ENCODE data around the gene HMOX1. TPM values are rescaled to one million over a fixed set of nuclear protein-coding genes. Genes with fewer than 3 reads are reported as not detected.

Gene HMOX1
- total RNA-seq, 4 donors from 2014 or later: 13.6 to 95.7 (median 61.8) TPM

DNA sequence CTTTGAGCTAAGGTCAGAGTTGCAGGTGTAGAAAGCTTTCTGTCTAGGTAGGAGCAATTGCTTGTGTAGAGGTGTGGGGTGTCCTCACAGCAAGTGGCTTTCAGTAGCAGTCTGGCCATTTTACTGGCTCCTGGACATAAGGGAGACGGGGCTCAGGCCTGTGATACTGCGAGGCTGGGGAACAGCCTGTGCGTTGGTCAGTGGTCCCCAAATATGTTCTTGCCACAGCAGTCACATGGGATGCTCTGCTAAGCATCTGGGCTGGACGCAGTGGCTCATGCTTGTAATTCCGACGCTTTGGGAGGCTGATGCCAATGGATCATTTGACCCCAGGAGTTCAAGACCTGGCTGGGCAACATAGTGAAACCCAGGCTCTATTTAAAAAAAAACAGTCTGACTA, 21.0 kb downstream of the HMOX1 start:
- peaks cover 33% of the 10 kb centered on the region for H3K36me3 ChIP-seq
- DNase-seq (ENCODE audit: low spot score in 2 of 2): no peak
- 87% methylated on average over 6 of the region's 6 CpGs for WGBS
- peaks cover 18% of the 10 kb centered on the region for H3K4me1 ChIP-seq
- no peak overlapping the region for H3K27ac ChIP-seq
- no peaks in the 10 kb centered on the region for H3K9me3 ChIP-seq
- H3K4me3 ChIP-seq: no peak overlapping the region
- H3K27me3 ChIP-seq: no peaks in the 10 kb centered on the region
- no peak for TF ChIP-seq EP300 (IDR thresholded peaks at IDR 0.05)
- TF ChIP-seq, protein P1, sequence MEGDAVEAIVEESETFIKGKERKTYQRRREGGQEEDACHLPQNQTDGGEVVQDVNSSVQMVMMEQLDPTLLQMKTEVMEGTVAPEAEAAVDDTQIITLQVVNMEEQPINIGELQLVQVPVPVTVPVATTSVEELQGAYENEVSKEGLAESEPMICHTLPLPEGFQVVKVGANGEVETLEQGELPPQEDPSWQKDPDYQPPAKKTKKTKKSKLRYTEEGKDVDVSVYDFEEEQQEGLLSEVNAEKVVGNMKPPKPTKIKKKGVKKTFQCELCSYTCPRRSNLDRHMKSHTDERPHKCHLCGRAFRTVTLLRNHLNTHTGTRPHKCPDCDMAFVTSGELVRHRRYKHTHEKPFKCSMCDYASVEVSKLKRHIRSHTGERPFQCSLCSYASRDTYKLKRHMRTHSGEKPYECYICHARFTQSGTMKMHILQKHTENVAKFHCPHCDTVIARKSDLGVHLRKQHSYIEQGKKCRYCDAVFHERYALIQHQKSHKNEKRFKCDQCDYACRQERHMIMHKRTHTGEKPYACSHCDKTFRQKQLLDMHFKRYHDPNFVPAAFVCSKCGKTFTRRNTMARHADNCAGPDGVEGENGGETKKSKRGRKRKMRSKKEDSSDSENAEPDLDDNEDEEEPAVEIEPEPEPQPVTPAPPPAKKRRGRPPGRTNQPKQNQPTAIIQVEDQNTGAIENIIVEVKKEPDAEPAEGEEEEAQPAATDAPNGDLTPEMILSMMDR (IDR thresholded peaks at IDR 0.05): no peak
- TF ChIP-seq POLR2AphosphoS5 (IDR thresholded peaks at IDR 0.05): no peak

DNA sequence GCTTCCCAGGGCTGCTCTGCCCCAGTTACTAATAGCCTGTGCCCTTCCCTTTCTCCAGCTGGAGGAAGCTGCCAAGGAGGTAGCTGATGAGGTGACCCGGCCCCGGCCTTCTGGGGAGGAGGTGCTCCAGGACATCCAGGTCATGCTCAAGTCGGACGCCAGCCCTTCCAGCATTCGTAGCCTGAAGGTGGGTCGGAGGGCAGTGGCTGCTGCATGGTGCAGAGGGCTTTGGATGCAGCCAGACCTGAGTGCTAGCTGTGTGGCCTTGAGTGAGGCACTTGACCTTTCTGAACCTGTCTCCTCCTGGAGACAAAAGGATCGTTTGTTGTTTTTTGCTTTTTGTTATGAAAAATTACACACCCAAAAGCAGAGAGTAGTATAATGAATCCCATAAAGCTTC, 22.5 kb downstream of the HMOX1 start:
- H3K36me3 ChIP-seq: peaks cover 48% of the 10 kb centered on the region
- H3K27ac ChIP-seq: no peak overlapping the region
- DNase-seq (ENCODE audit: low spot score in 2 of 2): no peak

DNA sequence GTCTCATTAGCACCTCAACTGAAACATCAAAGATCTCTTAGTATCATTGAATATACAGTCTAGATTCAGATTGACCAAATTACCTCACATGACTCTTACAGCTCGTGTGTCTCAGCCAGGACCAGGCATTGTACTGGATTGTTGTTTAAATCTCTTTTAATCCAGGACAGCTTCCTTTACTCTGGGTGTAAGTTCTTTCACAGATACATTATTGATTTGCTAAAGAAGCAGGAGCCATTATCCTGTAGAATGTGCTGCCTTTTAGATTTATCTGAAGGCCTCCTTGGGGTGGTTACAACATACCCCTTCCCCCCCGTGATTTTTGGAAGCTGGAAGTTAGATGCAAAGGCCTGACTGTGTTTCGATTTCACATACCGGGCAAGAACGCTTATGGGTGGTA, 23.3 kb downstream of the HMOX1 start:
- Histone ChIP-seq H3K4me3 (no peak overlapping the region), H3K27ac (no peak overlapping the region), H3K4me1 (peaks cover 16% of the 10 kb centered on the region), H3K27me3 (no peaks in the 10 kb centered on the region), H3K9me3 (no peaks in the 10 kb centered on the region), H3K36me3 (peaks cover 56% of the 10 kb centered on the region)
- no peak for DNase-seq (ENCODE audit: low spot score in 2 of 2)
- TF ChIP-seq EP300 (IDR thresholded peaks at IDR 0.05) (no peak), POLR2AphosphoS5 (IDR thresholded peaks at IDR 0.05) (no peak), POLR2A (IDR thresholded peaks at IDR 0.05) (no peak)
- TF ChIP-seq, protein P1 (IDR thresholded peaks at IDR 0.05): no peak
- WGBS: 90% methylated on average over 5 of the region's 5 CpGs

More for the DNA sequence above, 22.5 kb downstream of the HMOX1 start:
- no peaks in the 10 kb centered on the region for H3K9me3 ChIP-seq
- no peak overlapping the region for H3K4me3 ChIP-seq
- peaks cover 18% of the 10 kb centered on the region for H3K4me1 ChIP-seq
- H3K27me3 ChIP-seq: no peaks in the 10 kb centered on the region
- WGBS: 89% methylated on average over 4 of the region's 7 CpGs
- TF ChIP-seq POLR2AphosphoS5 (IDR thresholded peaks at IDR 0.05) (no peak), POLR2A (IDR thresholded peaks at IDR 0.05) (no peak), EP300 (IDR thresholded peaks at IDR 0.05) (no peak)
- TF ChIP-seq, protein P1 (IDR thresholded peaks at IDR 0.05): no peak

DNA sequence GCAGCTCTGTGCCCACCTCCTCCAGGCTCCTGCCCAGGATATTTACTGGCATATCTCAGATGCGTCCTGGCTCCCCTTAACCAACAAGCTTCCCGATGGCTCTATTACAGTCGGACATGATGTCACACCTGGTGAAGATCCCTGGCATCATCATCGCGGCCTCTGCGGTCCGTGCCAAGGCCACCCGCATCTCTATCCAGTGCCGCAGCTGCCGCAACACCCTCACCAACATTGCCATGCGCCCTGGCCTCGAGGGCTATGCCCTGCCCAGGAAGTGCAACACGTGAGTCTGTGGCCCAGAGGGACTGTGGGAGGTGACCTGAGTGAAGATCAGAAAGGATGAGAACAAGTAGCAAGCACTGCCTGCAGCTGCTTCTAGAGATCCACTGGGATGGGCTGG, 25.5 kb downstream of the HMOX1 start:
- H3K27me3 ChIP-seq: no peaks in the 10 kb centered on the region
- DNase-seq (ENCODE audit: low spot score in 2 of 2): no peak
- no peak overlapping the region for H3K4me3 ChIP-seq
- H3K4me1 ChIP-seq: no peaks in the 10 kb centered on the region
- TF ChIP-seq, protein P1 (IDR thresholded peaks at IDR 0.05): no peak
- TF ChIP-seq POLR2AphosphoS5 (IDR thresholded peaks at IDR 0.05): no peak
- TF ChIP-seq EP300 (IDR thresholded peaks at IDR 0.05): no peak
- no peak for TF ChIP-seq POLR2A (IDR thresholded peaks at IDR 0.05)
- H3K27ac ChIP-seq: no peak overlapping the region
- peaks cover 79% of the 10 kb centered on the region for H3K36me3 ChIP-seq
- no peaks in the 10 kb centered on the region for H3K9me3 ChIP-seq
- WGBS: 96% methylated on average over 9 of the region's 13 CpGs

DNA sequence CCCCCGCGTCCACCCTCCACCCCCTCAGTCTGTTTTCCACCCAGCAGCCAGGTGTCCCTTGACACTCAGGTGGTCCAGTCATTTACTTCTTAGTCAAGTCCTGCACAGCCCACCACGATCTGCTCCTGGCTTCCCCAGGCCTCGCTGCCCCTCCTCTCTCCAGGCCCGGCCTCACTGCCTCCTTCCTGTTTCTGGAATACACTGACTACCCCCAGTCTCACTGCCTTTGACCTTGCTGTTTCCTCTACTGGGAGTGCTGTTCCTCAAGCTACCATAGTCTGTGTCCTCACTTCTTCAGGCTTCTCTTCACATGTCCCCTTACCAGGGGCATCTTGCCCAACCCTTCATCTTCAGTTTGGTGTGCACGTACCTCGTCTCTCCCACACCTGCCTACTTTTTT, 26.5 kb downstream of the HMOX1 start:
- no peaks in the 10 kb centered on the region for H3K9me3 ChIP-seq
- no peak for DNase-seq (ENCODE audit: low spot score in 2 of 2)
- TF ChIP-seq, protein P1 (IDR thresholded peaks at IDR 0.05): no peak
- TF ChIP-seq EP300 (IDR thresholded peaks at IDR 0.05): no peak
- TF ChIP-seq POLR2AphosphoS5 (IDR thresholded peaks at IDR 0.05): no peak
- TF ChIP-seq POLR2A (IDR thresholded peaks at IDR 0.05): no peak
- no peak overlapping the region for H3K4me3 ChIP-seq
- H3K4me1 ChIP-seq: no peaks in the 10 kb centered on the region
- no peak overlapping the region for H3K27ac ChIP-seq
- WGBS: 88% methylated on average over 7 of the region's 7 CpGs
- peaks cover 88% of the 10 kb centered on the region for H3K36me3 ChIP-seq
- H3K27me3 ChIP-seq: no peaks in the 10 kb centered on the region

Measured in suprapubic skin (tissue), 4 donors.